ENCODE data around the gene KIF21A. TPM values are rescaled to one million over a fixed set of nuclear protein-coding genes. Genes with fewer than 3 reads are reported as not detected.

Gene KIF21A
- polyA plus RNA-seq, 1 donor from 2014 or later = 130 TPM

DNA sequence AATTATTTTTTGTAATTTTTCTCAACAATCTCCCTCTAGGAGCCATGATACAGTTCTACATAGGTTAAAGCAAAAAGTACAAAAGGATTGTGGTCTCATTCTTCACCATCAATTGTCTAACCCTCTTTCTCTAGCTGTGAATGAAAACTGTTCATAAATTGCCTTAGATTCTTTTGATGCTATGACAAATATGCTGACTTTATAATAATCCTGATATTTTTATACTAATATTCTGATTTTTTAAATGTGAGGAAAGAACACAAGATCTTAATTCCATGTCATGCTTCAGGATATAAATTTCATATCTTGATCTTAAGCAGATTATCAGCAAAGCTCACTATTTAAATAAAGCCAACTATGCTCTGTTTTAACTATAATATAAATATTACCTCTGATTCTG is 75.4 kb downstream of the KIF21A start:
- H2AFZ ChIP-seq (ENCODE audit: low read depth, low read length) = no peak overlapping the region
- no peak overlapping the region for H3K27ac ChIP-seq (ENCODE audit: low read length)
- no peaks in the 10 kb centered on the region for H3K9me2 ChIP-seq (ENCODE audit: insufficient read depth, low read length)
- H3K9ac ChIP-seq (ENCODE audit: low read length) = no peak overlapping the region
- TF ChIP-seq EZH2 (IDR thresholded peaks at IDR 0.05; ENCODE audit: borderline replicate concordance, insufficient read depth, low read length, poor library complexity, severe bottlenecking) (no peak), MXI1 (conservative IDR thresholded peaks at IDR 0.05; ENCODE audit: poor library complexity, severe bottlenecking) (no peak), RAD21 (conservative IDR thresholded peaks at IDR 0.05) (no peak), TAF1 (IDR thresholded peaks at IDR 0.05; ENCODE audit: low read depth) (no peak), POLR2AphosphoS5 (IDR thresholded peaks at IDR 0.05) (no peak), SMC3 (conservative IDR thresholded peaks at IDR 0.05; ENCODE audit: poor library complexity) (no peak), EP300 (conservative IDR thresholded peaks at IDR 0.05; ENCODE audit: poor library complexity, severe bottlenecking) (no peak)
- TF ChIP-seq, protein P1, sequence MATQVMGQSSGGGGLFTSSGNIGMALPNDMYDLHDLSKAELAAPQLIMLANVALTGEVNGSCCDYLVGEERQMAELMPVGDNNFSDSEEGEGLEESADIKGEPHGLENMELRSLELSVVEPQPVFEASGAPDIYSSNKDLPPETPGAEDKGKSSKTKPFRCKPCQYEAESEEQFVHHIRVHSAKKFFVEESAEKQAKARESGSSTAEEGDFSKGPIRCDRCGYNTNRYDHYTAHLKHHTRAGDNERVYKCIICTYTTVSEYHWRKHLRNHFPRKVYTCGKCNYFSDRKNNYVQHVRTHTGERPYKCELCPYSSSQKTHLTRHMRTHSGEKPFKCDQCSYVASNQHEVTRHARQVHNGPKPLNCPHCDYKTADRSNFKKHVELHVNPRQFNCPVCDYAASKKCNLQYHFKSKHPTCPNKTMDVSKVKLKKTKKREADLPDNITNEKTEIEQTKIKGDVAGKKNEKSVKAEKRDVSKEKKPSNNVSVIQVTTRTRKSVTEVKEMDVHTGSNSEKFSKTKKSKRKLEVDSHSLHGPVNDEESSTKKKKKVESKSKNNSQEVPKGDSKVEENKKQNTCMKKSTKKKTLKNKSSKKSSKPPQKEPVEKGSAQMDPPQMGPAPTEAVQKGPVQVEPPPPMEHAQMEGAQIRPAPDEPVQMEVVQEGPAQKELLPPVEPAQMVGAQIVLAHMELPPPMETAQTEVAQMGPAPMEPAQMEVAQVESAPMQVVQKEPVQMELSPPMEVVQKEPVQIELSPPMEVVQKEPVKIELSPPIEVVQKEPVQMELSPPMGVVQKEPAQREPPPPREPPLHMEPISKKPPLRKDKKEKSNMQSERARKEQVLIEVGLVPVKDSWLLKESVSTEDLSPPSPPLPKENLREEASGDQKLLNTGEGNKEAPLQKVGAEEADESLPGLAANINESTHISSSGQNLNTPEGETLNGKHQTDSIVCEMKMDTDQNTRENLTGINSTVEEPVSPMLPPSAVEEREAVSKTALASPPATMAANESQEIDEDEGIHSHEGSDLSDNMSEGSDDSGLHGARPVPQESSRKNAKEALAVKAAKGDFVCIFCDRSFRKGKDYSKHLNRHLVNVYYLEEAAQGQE (IDR thresholded peaks at IDR 0.05; ENCODE audit: borderline replicate concordance) = no peak
- TF ChIP-seq, protein P2, sequence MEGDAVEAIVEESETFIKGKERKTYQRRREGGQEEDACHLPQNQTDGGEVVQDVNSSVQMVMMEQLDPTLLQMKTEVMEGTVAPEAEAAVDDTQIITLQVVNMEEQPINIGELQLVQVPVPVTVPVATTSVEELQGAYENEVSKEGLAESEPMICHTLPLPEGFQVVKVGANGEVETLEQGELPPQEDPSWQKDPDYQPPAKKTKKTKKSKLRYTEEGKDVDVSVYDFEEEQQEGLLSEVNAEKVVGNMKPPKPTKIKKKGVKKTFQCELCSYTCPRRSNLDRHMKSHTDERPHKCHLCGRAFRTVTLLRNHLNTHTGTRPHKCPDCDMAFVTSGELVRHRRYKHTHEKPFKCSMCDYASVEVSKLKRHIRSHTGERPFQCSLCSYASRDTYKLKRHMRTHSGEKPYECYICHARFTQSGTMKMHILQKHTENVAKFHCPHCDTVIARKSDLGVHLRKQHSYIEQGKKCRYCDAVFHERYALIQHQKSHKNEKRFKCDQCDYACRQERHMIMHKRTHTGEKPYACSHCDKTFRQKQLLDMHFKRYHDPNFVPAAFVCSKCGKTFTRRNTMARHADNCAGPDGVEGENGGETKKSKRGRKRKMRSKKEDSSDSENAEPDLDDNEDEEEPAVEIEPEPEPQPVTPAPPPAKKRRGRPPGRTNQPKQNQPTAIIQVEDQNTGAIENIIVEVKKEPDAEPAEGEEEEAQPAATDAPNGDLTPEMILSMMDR (IDR thresholded peaks at IDR 0.05; ENCODE audit: poor library complexity, severe bottlenecking) = no peak
- H4K20me1 ChIP-seq (ENCODE audit: insufficient read depth) = no peaks in the 10 kb centered on the region
- no peaks in the 10 kb centered on the region for H3K27me3 ChIP-seq (ENCODE audit: insufficient read depth, low read depth, low read length)
- H3K4me2 ChIP-seq (ENCODE audit: low read length) = no peak overlapping the region
- peaks cover 3% of the 10 kb centered on the region for H3K79me2 ChIP-seq (replicated peaks; ENCODE audit: insufficient read depth, low read length)
- peaks cover 5% of the 10 kb centered on the region for H3K36me3 ChIP-seq (ENCODE audit: insufficient read depth, low read length)
- H3F3A ChIP-seq (ENCODE audit: insufficient read depth, low read length, poor library complexity, severe bottlenecking) = no peaks in the 10 kb centered on the region
- H3K9me3 ChIP-seq (ENCODE audit: low read length) = no peaks in the 10 kb centered on the region
- H3K4me3 ChIP-seq (ENCODE audit: low read length) = no peak overlapping the region

DNA sequence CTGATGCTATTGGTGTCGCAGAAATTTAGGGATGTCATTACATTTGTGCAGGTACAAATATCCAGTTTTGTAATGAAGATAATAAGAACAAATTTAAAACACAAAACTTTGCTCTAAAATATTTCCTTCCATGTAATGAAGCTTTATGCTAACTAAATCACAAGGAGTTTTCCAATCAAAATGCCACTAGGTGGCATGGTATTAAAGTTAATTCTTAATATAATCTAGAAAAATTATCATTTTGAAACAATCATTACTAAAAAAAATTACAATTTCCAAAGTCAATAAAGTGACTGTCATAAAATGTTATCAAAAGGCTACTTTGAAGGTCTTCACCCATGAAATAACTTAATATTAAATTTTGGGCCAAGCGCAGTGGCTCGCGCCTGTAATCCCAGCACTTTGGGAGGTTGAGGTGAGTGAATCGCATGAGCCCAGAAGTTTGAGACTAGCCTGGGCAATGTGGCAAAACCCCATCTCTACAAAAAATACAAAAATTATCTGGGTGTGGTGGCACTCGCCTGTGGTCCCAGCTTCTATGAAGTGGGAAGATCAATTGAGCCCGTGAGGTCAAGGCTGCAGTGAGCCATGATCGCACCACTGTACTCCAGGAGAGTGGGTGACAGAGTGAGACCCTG is 77.4 kb downstream of the KIF21A start:
- no peaks in the 10 kb centered on the region for H4K20me1 ChIP-seq (ENCODE audit: insufficient read depth)

More for the DNA sequence above, 77.4 kb downstream of the KIF21A start:
- TF ChIP-seq EP300 (conservative IDR thresholded peaks at IDR 0.05; ENCODE audit: poor library complexity, severe bottlenecking) = no peak
- no peak for TF ChIP-seq EZH2 (IDR thresholded peaks at IDR 0.05; ENCODE audit: borderline replicate concordance, insufficient read depth, low read length, poor library complexity, severe bottlenecking)
- TF ChIP-seq, protein P1 (IDR thresholded peaks at IDR 0.05; ENCODE audit: borderline replicate concordance) = no peak
- TF ChIP-seq MXI1 (conservative IDR thresholded peaks at IDR 0.05; ENCODE audit: poor library complexity, severe bottlenecking) = no peak
- TF ChIP-seq, protein P2 (IDR thresholded peaks at IDR 0.05; ENCODE audit: poor library complexity, severe bottlenecking) = peak; percentile 49
- TF ChIP-seq TAF1 (IDR thresholded peaks at IDR 0.05; ENCODE audit: low read depth) = no peak
- peak; percentile 41 for TF ChIP-seq SMC3 (conservative IDR thresholded peaks at IDR 0.05; ENCODE audit: poor library complexity)
- no peak for TF ChIP-seq POLR2AphosphoS5 (IDR thresholded peaks at IDR 0.05)
- TF ChIP-seq RAD21 (conservative IDR thresholded peaks at IDR 0.05) = peak; percentile 50
- no peaks in the 10 kb centered on the region for H3K9me2 ChIP-seq (ENCODE audit: insufficient read depth, low read length)
- H3K27me3 ChIP-seq (ENCODE audit: insufficient read depth, low read depth, low read length) = no peaks in the 10 kb centered on the region
- no peaks in the 10 kb centered on the region for H3K9me3 ChIP-seq (ENCODE audit: low read length)
- no peak overlapping the region for H3K4me3 ChIP-seq (ENCODE audit: low read length)
- H3K36me3 ChIP-seq (ENCODE audit: insufficient read depth, low read length) = peaks cover 5% of the 10 kb centered on the region
- H3F3A ChIP-seq (ENCODE audit: insufficient read depth, low read length, poor library complexity, severe bottlenecking) = no peaks in the 10 kb centered on the region
- H3K27ac ChIP-seq (ENCODE audit: low read length) = no peak overlapping the region
- no peaks in the 10 kb centered on the region for H3K79me2 ChIP-seq (replicated peaks; ENCODE audit: insufficient read depth, low read length)
- no peak overlapping the region for H2AFZ ChIP-seq (ENCODE audit: low read depth, low read length)
- no peak overlapping the region for H3K9ac ChIP-seq (ENCODE audit: low read length)
- H3K4me2 ChIP-seq (ENCODE audit: low read length) = no peak overlapping the region

All from neural cell (in vitro differentiated cells).